HG02870 (cell line): ENCODE measurements around the gene WSCD1.

Experiments used
- ATAC-seq: cut with Tn5 transposase; IDR thresholded peaks from one replicate; pipeline ENCODE4 v1.9.1; 2021; ENCODE audit warnings: mild to moderate bottlenecking, moderate library complexity; ENCODE audit not compliant: unreplicated experiment

WSCD1 gene

GRCh38 chr17:6069539-6070429, at the start of gene WSCD1:
Gene WSCD1, plus strand, starts transcription at chr17:6070379. Its CDS starts 10,280 bp downstream, at chr17:6080659.
- no peak for ATAC-seq

GRCh38 chr17:6021011-6021400, 49.2 kb upstream of the WSCD1 start:
- ATAC-seq = no peak

- no peak for ATAC-seq
Observed at GRCh38 chr17:6021627-6022026, 48.6 kb upstream of the WSCD1 start.

GRCh38 chr17:6023036-6023831, 46.9 kb upstream of the WSCD1 start:
- no peak for ATAC-seq

- ATAC-seq = no peak
Observed at GRCh38 chr17:6024576-6024975, 45.6 kb upstream of the WSCD1 start.

GRCh38 chr17:6027342-6028024, 42.7 kb upstream of the WSCD1 start:
- no peak for ATAC-seq

- ATAC-seq = no peak
Observed at GRCh38 chr17:6028294-6028693, 41.9 kb upstream of the WSCD1 start.

GRCh38 chr17:6035801-6036394, 34.3 kb upstream of the WSCD1 start:
- ATAC-seq = no peak

GRCh38 chr17:6040504-6040903, 29.7 kb upstream of the WSCD1 start:
- ATAC-seq = no peak

- no peak for ATAC-seq
Observed at GRCh38 chr17:6041246-6041645, 28.9 kb upstream of the WSCD1 start.

GRCh38 chr17:6043405-6043804, 26.8 kb upstream of the WSCD1 start:
- no peak for ATAC-seq

GRCh38 chr17:6044261-6044660, 25.9 kb upstream of the WSCD1 start:
- ATAC-seq = no peak

GRCh38 chr17:6045621-6046357, 24.4 kb upstream of the WSCD1 start:
- no peak for ATAC-seq

- ATAC-seq = no peak
Observed at GRCh38 chr17:6046431-6046830, 23.7 kb upstream of the WSCD1 start.

GRCh38 chr17:6046931-6047330, 23.2 kb upstream of the WSCD1 start:
- no peak for ATAC-seq

- no peak for ATAC-seq
Observed at GRCh38 chr17:6047966-6048365, 22.2 kb upstream of the WSCD1 start.

- no peak for ATAC-seq
Observed at GRCh38 chr17:6048486-6048885, 21.7 kb upstream of the WSCD1 start.

- no peak for ATAC-seq
Observed at GRCh38 chr17:6052926-6053325, 17.3 kb upstream of the WSCD1 start.

GRCh38 chr17:6054372-6054771, 15.8 kb upstream of the WSCD1 start:
- no peak for ATAC-seq

GRCh38 chr17:6056104-6056503, 14.1 kb upstream of the WSCD1 start:
- ATAC-seq = no peak
